Nephron progenitor cell (in vitro differentiated cells): Measurements from ENCODE around the gene COL21A1.

ENCODE experiments used
- DNase-seq: peaks from one replicate; pipeline ENCODE4 v3.0.0; 2021
- H3K27ac Mint-ChIP-seq: 2 replicates; pipeline ENCODE4 v1.8.0; 2021; ENCODE audit warnings: mild to moderate bottlenecking, moderate library complexity, mixed read lengths
- H3K27me3 Mint-ChIP-seq: 2 replicates; pipeline ENCODE4 v1.8.0; 2021; ENCODE audit warnings: mild to moderate bottlenecking, low read depth, mixed read lengths; ENCODE audit not compliant: poor library complexity
- H3K36me3 Mint-ChIP-seq: 2 replicates; pipeline ENCODE4 v1.8.0; 2021; ENCODE audit warnings: low read depth, mixed read lengths
- H3K4me1 Mint-ChIP-seq: 2 replicates; pipeline ENCODE4 v1.8.0; 2021; ENCODE audit warnings: mixed read lengths
- H3K4me3 Mint-ChIP-seq: 2 replicates; pipeline ENCODE4 v1.8.0; 2021; ENCODE audit warnings: mild to moderate bottlenecking, moderate library complexity, mixed read lengths
- H3K9me3 Mint-ChIP-seq: 2 replicates; pipeline ENCODE4 v1.8.0; 2021; ENCODE audit warnings: mild to moderate bottlenecking, moderate library complexity, mixed read lengths
- CTCF ChIP-seq: fragments of 200-600 bp; sonication (generic); IDR thresholded peaks from 2 replicates; pipeline ENCODE4 v1.5.0; 2021; ENCODE audit warnings: antibody characterized with exemption

Gene COL21A1

GRCh38 chr6:56096541-56096940, 150.8 kb downstream of the COL21A1 start:
- Mint-ChIP-seq H3K27me3 (peaks cover 3% of the 10 kb centered on the region), H3K36me3 (no peaks in the 10 kb centered on the region), H3K27ac (no peak overlapping the region), H3K9me3 (peaks cover 11% of the 10 kb centered on the region), H3K4me3 (no peak overlapping the region), H3K4me1 (no peaks in the 10 kb centered on the region)
- no peak for DNase-seq
- no peak for TF ChIP-seq CTCF

GRCh38 chr6:56093776-56094175, 153.6 kb downstream of the COL21A1 start:
- no peak overlapping the region for H3K4me3 Mint-ChIP-seq
- no peak for TF ChIP-seq CTCF

GRCh38 chr6:56091159-56091869, 156.1 kb downstream of the COL21A1 start:
- DNase-seq, result no peak
- Mint-ChIP-seq H3K27me3 (peaks cover 3% of the 10 kb centered on the region), H3K9me3 (peaks cover 8% of the 10 kb centered on the region), H3K4me1 (no peaks in the 10 kb centered on the region), H3K36me3 (no peaks in the 10 kb centered on the region), H3K27ac (no peak overlapping the region), H3K4me3 (no peak overlapping the region)
- TF ChIP-seq CTCF, result no peak

More at GRCh38 chr6:56093776-56094175, 153.6 kb downstream of the COL21A1 start:
- Mint-ChIP-seq H3K27me3 (peaks cover 3% of the 10 kb centered on the region), H3K9me3 (peaks cover 8% of the 10 kb centered on the region), H3K36me3 (no peaks in the 10 kb centered on the region), H3K4me1 (no peaks in the 10 kb centered on the region), H3K27ac (no peak overlapping the region)
- DNase-seq, result no peak

- Mint-ChIP-seq H3K4me3 (no peak overlapping the region), H3K9me3 (peaks cover 8% of the 10 kb centered on the region), H3K4me1 (no peaks in the 10 kb centered on the region), H3K27ac (no peak overlapping the region), H3K36me3 (no peaks in the 10 kb centered on the region), H3K27me3 (peaks cover 3% of the 10 kb centered on the region)
- DNase-seq, result no peak
- no peak for TF ChIP-seq CTCF
Measured at GRCh38 chr6:56088641-56089040, 158.7 kb downstream of the COL21A1 start.

GRCh38 chr6:56087421-56087820, 160.0 kb downstream of the COL21A1 start:
- Mint-ChIP-seq H3K27ac (no peak overlapping the region), H3K4me1 (no peaks in the 10 kb centered on the region), H3K4me3 (no peak overlapping the region), H3K36me3 (no peaks in the 10 kb centered on the region), H3K9me3 (no peaks in the 10 kb centered on the region), H3K27me3 (peaks cover 3% of the 10 kb centered on the region)
- no peak for TF ChIP-seq CTCF
- no peak for DNase-seq
